Measurements from ENCODE around the gene KRT2. TPM values are rescaled to one million over a fixed set of nuclear protein-coding genes. Genes with fewer than 3 reads are reported as not detected.

The KRT2 gene
- total RNA-seq, 6 experiments from 2014 or later, result not detected

GRCh38 chr12:52659395-52659794 is 7.4 kb upstream of the KRT2 start:
- Histone ChIP-seq H3K9me3 (no peaks in the 10 kb centered on the region), H3K4me3 (no peak overlapping the region), H3K27me3 (no peaks in the 10 kb centered on the region), H3K36me3 (no peaks in the 10 kb centered on the region), H3K27ac (no peak overlapping the region), H3K4me1 (no peaks in the 10 kb centered on the region)
- 50% methylated on average over 4 of the region's 7 CpGs for WGBS (ENCODE audit: insufficient coverage, low coverage, low lambda C conversion rate, missing lambda C conversion rate)
- ATAC-seq, result no peak
- TF ChIP-seq POLR2A (IDR thresholded peaks at IDR 0.05), result no peak
- no peak for TF ChIP-seq CTCF (IDR thresholded peaks at IDR 0.05)
- DNase-seq, result no peak
- intact Hi-C loops (cut with DNase I), result no loop called here

- no peak overlapping the region for H3K27ac ChIP-seq
- intact Hi-C loops (cut with DNase I), result no loop called here
- WGBS (ENCODE audit: insufficient coverage, low coverage, low lambda C conversion rate, missing lambda C conversion rate), result 59% methylated on average over 4 of the region's 4 CpGs
- no peak for ATAC-seq
- no peak overlapping the region for H3K4me3 ChIP-seq
- no peaks in the 10 kb centered on the region for H3K36me3 ChIP-seq
- no peaks in the 10 kb centered on the region for H3K4me1 ChIP-seq
- no peaks in the 10 kb centered on the region for H3K27me3 ChIP-seq
- no peak for DNase-seq
- TF ChIP-seq POLR2A (IDR thresholded peaks at IDR 0.05) (no peak), CTCF (IDR thresholded peaks at IDR 0.05) (no peak)
- no peaks in the 10 kb centered on the region for H3K9me3 ChIP-seq
Measured at GRCh38 chr12:52658196-52658595, 6.2 kb upstream of the KRT2 start.

- H3K27ac ChIP-seq, result no peak overlapping the region
- ATAC-seq (no peak), DNase-seq (no peak)
- H3K36me3 ChIP-seq, result no peaks in the 10 kb centered on the region
- H3K9me3 ChIP-seq, result no peaks in the 10 kb centered on the region
- no peaks in the 10 kb centered on the region for H3K4me1 ChIP-seq
- no peaks in the 10 kb centered on the region for H3K27me3 ChIP-seq
- TF ChIP-seq CTCF (IDR thresholded peaks at IDR 0.05), result no peak
- TF ChIP-seq POLR2A (IDR thresholded peaks at IDR 0.05), result no peak
- intact Hi-C loops (cut with DNase I), result no loop called here
- WGBS (ENCODE audit: insufficient coverage, low coverage, low lambda C conversion rate, missing lambda C conversion rate), result 81% methylated on average over 6 of the region's 6 CpGs
- H3K4me3 ChIP-seq, result no peak overlapping the region
Measured at GRCh38 chr12:52657250-52657902, 5.4 kb upstream of the KRT2 start.

GRCh38 chr12:52656616-52657015 is 4.6 kb upstream of the KRT2 start:
- Histone ChIP-seq H3K4me1 (no peaks in the 10 kb centered on the region), H3K4me3 (no peak overlapping the region), H3K27me3 (no peaks in the 10 kb centered on the region), H3K27ac (no peak overlapping the region), H3K9me3 (no peaks in the 10 kb centered on the region), H3K36me3 (no peaks in the 10 kb centered on the region)
- 41% methylated on average over 4 of the region's 4 CpGs for WGBS (ENCODE audit: insufficient coverage, low coverage, low lambda C conversion rate, missing lambda C conversion rate)
- intact Hi-C loops (cut with DNase I), result no loop called here
- no peak for DNase-seq
- no peak for ATAC-seq
- TF ChIP-seq CTCF (IDR thresholded peaks at IDR 0.05) (no peak), POLR2A (IDR thresholded peaks at IDR 0.05) (no peak)
